ENCODE data around the gene ACER3.

DNA sequence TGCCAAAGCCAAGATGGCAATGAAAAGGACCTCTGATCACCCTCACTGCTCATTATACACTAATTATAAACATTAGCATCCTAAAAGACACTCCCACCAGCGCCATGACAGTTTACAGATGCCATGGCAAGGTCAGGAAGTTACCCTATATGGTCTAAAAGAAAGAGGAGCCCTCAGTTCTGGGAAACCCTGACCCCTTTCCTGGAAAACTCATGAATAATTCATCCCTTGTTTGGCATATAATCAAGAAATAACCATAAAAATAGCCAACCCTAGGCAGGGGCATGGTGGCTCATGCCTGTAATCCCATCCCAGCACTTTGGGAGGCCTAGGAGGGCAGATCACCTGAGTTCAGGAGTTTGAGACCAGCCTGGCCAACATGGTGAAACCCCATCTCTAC, 193.4 kb downstream of the ACER3 start:
- TF ChIP-seq CTCF (conservative IDR thresholded peaks at IDR 0.05; ENCODE audit: low read depth, low read length) (no peak), POLR2A (IDR thresholded peaks at IDR 0.05; ENCODE audit: low read depth, low read length) (no peak), FOS (IDR thresholded peaks at IDR 0.05; ENCODE audit: low read depth, low read length) (no peak), USF2 (IDR thresholded peaks at IDR 0.05; ENCODE audit: low read depth, low read length) (no peak), RCOR1 (IDR thresholded peaks at IDR 0.05; ENCODE audit: insufficient replicate concordance, low read length) (no peak), RAD21 (IDR thresholded peaks at IDR 0.05; ENCODE audit: low read length) (no peak), MAFK (IDR thresholded peaks at IDR 0.05; ENCODE audit: low read depth, low read length) (no peak), BHLHE40 (IDR thresholded peaks at IDR 0.05; ENCODE audit: low read depth, low read length) (no peak), CHD1 (IDR thresholded peaks at IDR 0.05; ENCODE audit: low read depth, low read length) (no peak), MAZ (IDR thresholded peaks at IDR 0.05; ENCODE audit: borderline replicate concordance, low read depth, low read length) (no peak), SMC3 (IDR thresholded peaks at IDR 0.05; ENCODE audit: low read depth, low read length) (no peak), RFX5 (IDR thresholded peaks at IDR 0.05; ENCODE audit: low read depth, low read length) (no peak), MXI1 (IDR thresholded peaks at IDR 0.05; ENCODE audit: borderline replicate concordance, low read depth, low read length) (no peak)
- TF ChIP-seq, protein P1, sequence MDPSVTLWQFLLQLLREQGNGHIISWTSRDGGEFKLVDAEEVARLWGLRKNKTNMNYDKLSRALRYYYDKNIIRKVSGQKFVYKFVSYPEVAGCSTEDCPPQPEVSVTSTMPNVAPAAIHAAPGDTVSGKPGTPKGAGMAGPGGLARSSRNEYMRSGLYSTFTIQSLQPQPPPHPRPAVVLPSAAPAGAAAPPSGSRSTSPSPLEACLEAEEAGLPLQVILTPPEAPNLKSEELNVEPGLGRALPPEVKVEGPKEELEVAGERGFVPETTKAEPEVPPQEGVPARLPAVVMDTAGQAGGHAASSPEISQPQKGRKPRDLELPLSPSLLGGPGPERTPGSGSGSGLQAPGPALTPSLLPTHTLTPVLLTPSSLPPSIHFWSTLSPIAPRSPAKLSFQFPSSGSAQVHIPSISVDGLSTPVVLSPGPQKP (IDR thresholded peaks at IDR 0.05; ENCODE audit: borderline replicate concordance, low read depth, low read length) = no peak
